SK-N-SH (cell line): Measurements from ENCODE around the gene SNTG2. TPM values are rescaled to one million over a fixed set of nuclear protein-coding genes. Genes with fewer than 3 reads are reported as not detected.

Experiments used
- CTCF ChIA-PET: fragments of 300-600, 350-600 bp; formaldehyde crosslinking; extraction: SDS; loops from one replicate; lab custom pipeline; 2021; lab: Yijun Ruan, JAX
- POLR2A ChIA-PET: fragments of 350-600 bp; sonication (Branson Sonifier 250); formaldehyde crosslinking; extraction: SDS; loops from one replicate; lab custom pipeline; 2020; ENCODE audit warnings: antibody characterized with exemption, inconsistent platforms; lab: Yijun Ruan, JAX
- DNase-seq: peaks from one replicate; pipeline ENCODE4 v3.0.0; 2012
- H2AFZ ChIP-seq: fragments of 200-600 bp; sonication (generic); 2 replicates; pipeline ENCODE4 v1.8.1; 2016; ENCODE audit warnings: antibody characterized with exemption, mild to moderate bottlenecking, low read depth
- H3F3A ChIP-seq: fragments of 200-600 bp; sonication (generic); replicated peaks from 2 replicates; pipeline ENCODE3; 2016; ENCODE audit warnings: antibody characterized with exemption, mild to moderate bottlenecking; ENCODE audit not compliant: insufficient read depth
- H3K27ac ChIP-seq, 2 experiments: fragments of 200-500 bp in 1 of 2; fragments of 200-600 bp in 1 of 2; sonication (Bioruptor generic) in 1 of 2; sonication (generic), shearing (Covaris generic) in 1 of 2; 2 replicates each; pipeline versions ENCODE4 v1.5.1 to v1.6.1; 2014 to 2016; ENCODE audit warnings: low read depth in 2 of 2, inconsistent platforms in 1 of 2, low read length in 1 of 2, mild to moderate bottlenecking in 1 of 2, mixed read lengths in 1 of 2
- H3K27me3 ChIP-seq: fragments of 200-600 bp; sonication (generic), shearing (Covaris generic); 2 replicates; pipeline ENCODE4 v1.6.1; 2016; ENCODE audit warnings: mixed run types; ENCODE audit not compliant: insufficient read depth
- H3K36me3 ChIP-seq, 2 experiments: fragments of 200-500 bp in 1 of 2; fragments of 200-600 bp in 1 of 2; sonication (Bioruptor generic) in 1 of 2; sonication (generic) in 1 of 2; replicated peaks in 1 of 2; 2 replicates each; pipeline versions ENCODE3 to v1.5.1; 2014 to 2016; ENCODE audit warnings: low read length in 1 of 2, mild to moderate bottlenecking in 1 of 2; ENCODE audit not compliant: insufficient read depth in 2 of 2, control insufficient read depth in 1 of 2
- H3K4me1 ChIP-seq, 2 experiments: fragments of 200-500 bp in 1 of 2; fragments of 200-600 bp in 1 of 2; sonication (Bioruptor generic) in 1 of 2; sonication (generic), shearing (Covaris generic) in 1 of 2; 2 replicates each; pipeline versions ENCODE4 v1.5.1 to v1.6.1; 2014 to 2016; ENCODE audit warnings: low read depth in 1 of 2, low read length in 1 of 2, mixed run types in 1 of 2; ENCODE audit not compliant: insufficient read depth in 2 of 2, control insufficient read depth in 1 of 2
- H3K4me2 ChIP-seq: fragments of 200-600 bp; sonication (generic), shearing (Covaris generic); 2 replicates; pipeline ENCODE4 v1.6.1; 2017; ENCODE audit warnings: mixed run types
- H3K4me3 ChIP-seq, 2 experiments: fragments of 200-500 bp in 1 of 2; fragments of 200-600 bp in 1 of 2; sonication (Bioruptor generic) in 1 of 2; sonication (generic), shearing (Covaris generic) in 1 of 2; 2 replicates each; pipeline versions ENCODE4 v1.5.1 to v1.8.1; 2014 to 2016; ENCODE audit warnings: low read depth in 2 of 2, inconsistent platforms in 1 of 2, low read length in 1 of 2, mild to moderate bottlenecking in 1 of 2, mixed read lengths in 1 of 2, moderate library complexity in 1 of 2
- H3K79me2 ChIP-seq: fragments of 200-600 bp; sonication (generic); 2 replicates; pipeline ENCODE4 v1.8.1; 2017; ENCODE audit warnings: mild to moderate bottlenecking; ENCODE audit not compliant: insufficient read depth
- H3K9ac ChIP-seq: fragments of 200-600 bp; sonication (generic); 2 replicates; pipeline ENCODE4 v1.6.1; 2017; ENCODE audit warnings: mixed run types
- H3K9me2 ChIP-seq: fragments of 200-600 bp; sonication (generic); 2 replicates; pipeline ENCODE4 v1.6.1; 2017; ENCODE audit warnings: mixed run types
- H3K9me3 ChIP-seq: fragments of 200-600 bp; sonication (generic); 2 replicates; pipeline ENCODE4 v1.6.1; 2017; ENCODE audit warnings: mixed run types, mild to moderate bottlenecking, moderate library complexity
- H4K20me1 ChIP-seq: fragments of 200-600 bp; sonication (generic); 2 replicates; pipeline ENCODE4 v1.6.1; 2017; ENCODE audit warnings: mild to moderate bottlenecking, mixed run types; ENCODE audit not compliant: insufficient read depth
- CHD2 ChIP-seq: fragments of 150-350 bp; IDR thresholded peaks from 2 replicates; pipeline ENCODE4 v1.6.1; 2018; ENCODE audit warnings: low read length; ENCODE audit not compliant: partially characterized antibody
- ELF1 ChIP-seq: IDR thresholded peaks from 2 replicates; pipeline ENCODE4 v1.4.0; 2012
- EP300 ChIP-seq, 2 experiments: IDR thresholded peaks; 2 replicates each; pipeline versions ENCODE4 v1.4.0 to v1.6.1; 2012; ENCODE audit warnings: borderline replicate concordance in 1 of 2, low read depth in 1 of 2, low read length in 1 of 2
- FOXJ3 ChIP-seq: sonication (generic); formaldehyde crosslinking; IDR thresholded peaks from 2 replicates; pipeline ENCODE4 v1.5.1; 2020; ENCODE audit warnings: mild to moderate bottlenecking, missing genetic modification reagents
- FOXM1 ChIP-seq: IDR thresholded peaks from 2 replicates; pipeline ENCODE4 v1.4.0; 2012; ENCODE audit warnings: low read depth, mild to moderate bottlenecking
- NFIC ChIP-seq: IDR thresholded peaks from 2 replicates; pipeline ENCODE4 v1.4.0; 2012; ENCODE audit warnings: borderline replicate concordance
- RAD21 ChIP-seq: IDR thresholded peaks from 2 replicates; pipeline ENCODE4 v1.6.1; 2012; ENCODE audit warnings: mild to moderate bottlenecking, low read length
- RCOR1 ChIP-seq: fragments of 150-350 bp; IDR thresholded peaks from 2 replicates; pipeline ENCODE4 v1.6.1; 2017; ENCODE audit warnings: antibody characterized with exemption, low read length
- RFX5 ChIP-seq: IDR thresholded peaks from 2 replicates; pipeline ENCODE4 v1.6.1; 2012; ENCODE audit warnings: mild to moderate bottlenecking, improper control_type of control experiment, low read length
- SIN3A ChIP-seq: IDR thresholded peaks from 2 replicates; pipeline ENCODE4 v1.6.1; 2012; ENCODE audit warnings: low read depth, mild to moderate bottlenecking, low read length, moderate library complexity, borderline replicate concordance
- SMC3 ChIP-seq: IDR thresholded peaks from 2 replicates; pipeline ENCODE4 v1.6.1; 2012; ENCODE audit warnings: low read depth, low read length, improper control_type of control experiment
- TCF12 ChIP-seq: IDR thresholded peaks from 2 replicates; pipeline ENCODE4 v1.4.0; 2012
- TEAD4 ChIP-seq: IDR thresholded peaks from 2 replicates; pipeline ENCODE4 v1.4.0; 2012; ENCODE audit warnings: mild to moderate bottlenecking, borderline replicate concordance; ENCODE audit not compliant: insufficient read depth
- WGBS: methylation state at CpG from one replicate; pipeline ENCODE4 v1.1.6; 2017; ENCODE audit warnings: low lambda C conversion rate; 5-methylcytosine and 5-hydroxymethylcytosine counted together
- polyA plus RNA-seq, 3 experiments: library from polyadenylated mRNA; depleted of rRNA; stranded (reverse); fragments of >200 nt; gene quantifications; 2 replicates each; pipeline ENCODE4 v1.2.3, GENCODE V29; 2012
- TF ChIP-seq, protein P1 (sequence below): fragments of 200-600 bp; sonication (generic); IDR thresholded peaks from 2 replicates; pipeline ENCODE4 v1.6.1; 2017; ENCODE audit warnings: antibody characterized with exemption, mild to moderate bottlenecking, moderate library complexity
- TF ChIP-seq, protein P2 (sequence below): IDR thresholded peaks from 2 replicates; pipeline ENCODE4; 2012
- TF ChIP-seq, protein P3 (sequence below): IDR thresholded peaks from 2 replicates; pipeline ENCODE4 v1.4.0; 2012; ENCODE audit warnings: low read depth, borderline replicate concordance
- TF ChIP-seq, protein P4 (sequence below): IDR thresholded peaks from 2 replicates; pipeline ENCODE4 v1.4.0; 2012; ENCODE audit warnings: low read depth
- TF ChIP-seq, protein P5 (sequence below): IDR thresholded peaks from 2 replicates; pipeline ENCODE4 v1.6.1; 2012; ENCODE audit warnings: mild to moderate bottlenecking, low read depth, low read length, moderate library complexity

SNTG2 gene
- polyA plus RNA-seq, 1 of the 3 experiments (the other 2 are of a cell fraction): not detected

DNA sequence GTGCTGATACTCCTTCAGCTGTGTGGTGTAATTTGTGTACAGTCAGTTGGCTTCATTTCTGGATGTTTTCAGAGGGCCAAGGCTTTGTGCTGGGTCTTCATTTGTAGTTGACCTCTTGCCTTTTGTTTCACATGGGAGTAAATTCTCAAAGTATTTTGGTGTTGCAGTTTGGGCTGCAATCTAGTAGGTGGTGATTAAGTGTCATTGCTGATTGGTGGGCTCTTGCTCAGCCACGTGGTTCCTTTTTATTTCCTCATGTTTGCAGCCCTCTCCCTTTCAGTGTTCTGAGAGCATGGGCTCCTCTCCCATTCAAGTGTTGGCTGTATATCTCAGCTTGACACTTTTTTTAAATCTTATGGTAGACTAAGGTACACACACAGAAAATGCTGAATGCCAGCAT lies 96.8 kb downstream of the SNTG2 start:
- H3K4me1 ChIP-seq: peaks cover 0 to 5% of the 10 kb centered on the region in 2 experiments; a peak in 1 of 4 replicates
- H3K9me2 ChIP-seq: peaks cover 4% of the 10 kb centered on the region; the same call in 1 of the 2 replicates
- DNase-seq: no peak
- no peaks in the 10 kb centered on the region for H3K27me3 ChIP-seq
- WGBS: 0% methylated on average over 1 of the region's 1 CpG
- no peak overlapping the region for H2AFZ ChIP-seq
- no peaks in the 10 kb centered on the region for H3F3A ChIP-seq
- H3K27ac ChIP-seq: no peak overlapping the region
- H3K9ac ChIP-seq: no peak overlapping the region
- CTCF ChIA-PET: interaction anchor here (1.0 to 1.6 kb wide), 4 partner anchors 8 to 503 kb away, joined by 3 to 4 read pairs (median 4); no protein-coding TSS in a partner anchor
- no peak overlapping the region for H3K4me2 ChIP-seq
- POLR2A ChIA-PET: no interaction called here
- H4K20me1 ChIP-seq: no peaks in the 10 kb centered on the region
- H3K9me3 ChIP-seq: peaks cover 10% of the 10 kb centered on the region
- no peak overlapping the region for H3K4me3 ChIP-seq
- H3K36me3 ChIP-seq: no peaks in the 10 kb centered on the region
- H3K79me2 ChIP-seq: no peaks in the 10 kb centered on the region
- TF ChIP-seq RAD21 (peak; percentile 51; the same call in 1 of the 2 replicates), SMC3 (peak; percentile 17; the same call in 1 of the 2 replicates), EP300 (IDR thresholded peaks at IDR 0.05; ENCODE audit: borderline replicate concordance in 1 of 2, low read depth in 1 of 2, low read length in 1 of 2) (no peak)
- TF ChIP-seq, protein P1, sequence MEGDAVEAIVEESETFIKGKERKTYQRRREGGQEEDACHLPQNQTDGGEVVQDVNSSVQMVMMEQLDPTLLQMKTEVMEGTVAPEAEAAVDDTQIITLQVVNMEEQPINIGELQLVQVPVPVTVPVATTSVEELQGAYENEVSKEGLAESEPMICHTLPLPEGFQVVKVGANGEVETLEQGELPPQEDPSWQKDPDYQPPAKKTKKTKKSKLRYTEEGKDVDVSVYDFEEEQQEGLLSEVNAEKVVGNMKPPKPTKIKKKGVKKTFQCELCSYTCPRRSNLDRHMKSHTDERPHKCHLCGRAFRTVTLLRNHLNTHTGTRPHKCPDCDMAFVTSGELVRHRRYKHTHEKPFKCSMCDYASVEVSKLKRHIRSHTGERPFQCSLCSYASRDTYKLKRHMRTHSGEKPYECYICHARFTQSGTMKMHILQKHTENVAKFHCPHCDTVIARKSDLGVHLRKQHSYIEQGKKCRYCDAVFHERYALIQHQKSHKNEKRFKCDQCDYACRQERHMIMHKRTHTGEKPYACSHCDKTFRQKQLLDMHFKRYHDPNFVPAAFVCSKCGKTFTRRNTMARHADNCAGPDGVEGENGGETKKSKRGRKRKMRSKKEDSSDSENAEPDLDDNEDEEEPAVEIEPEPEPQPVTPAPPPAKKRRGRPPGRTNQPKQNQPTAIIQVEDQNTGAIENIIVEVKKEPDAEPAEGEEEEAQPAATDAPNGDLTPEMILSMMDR: peak; percentile 12; the same call in 1 of the 2 replicates

DNA sequence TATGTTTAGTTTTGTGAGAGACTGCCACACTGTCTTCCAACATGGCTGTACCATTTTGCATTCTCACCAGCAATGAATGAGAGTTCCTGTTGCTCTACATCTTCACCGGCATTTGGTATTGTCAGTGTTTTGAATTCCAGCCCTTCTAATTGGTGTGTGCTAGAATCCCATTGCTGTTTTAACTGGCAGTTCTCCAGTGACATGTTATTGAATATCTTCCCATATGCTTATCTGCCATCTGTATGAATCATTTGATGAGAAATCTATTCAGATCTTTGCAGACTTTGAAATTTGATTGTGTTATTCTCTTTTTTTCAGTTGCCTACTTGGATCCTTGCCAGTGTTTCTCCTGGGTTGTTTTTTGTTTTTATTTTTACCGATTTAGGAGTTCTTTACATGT lies 99.0 kb downstream of the SNTG2 start:
- H3K36me3 ChIP-seq: no peaks in the 10 kb centered on the region
- H3K27me3 ChIP-seq: no peaks in the 10 kb centered on the region
- no peak overlapping the region for H3K9ac ChIP-seq
- H3K27ac ChIP-seq: no peak overlapping the region
- H3F3A ChIP-seq: no peaks in the 10 kb centered on the region
- H4K20me1 ChIP-seq: no peaks in the 10 kb centered on the region
- no peak overlapping the region for H2AFZ ChIP-seq
- CTCF ChIA-PET: interaction anchor here (1.3 kb wide), 1 partner anchor 28 kb away, joined by 4 read pairs; no protein-coding TSS in a partner anchor
- H3K79me2 ChIP-seq: no peaks in the 10 kb centered on the region
- peaks cover 0 to 19% of the 10 kb centered on the region in 2 experiments; a peak in 2 of 4 replicates for H3K4me1 ChIP-seq
- no peak overlapping the region for H3K4me3 ChIP-seq
- WGBS: 14% methylated on average over 2 of the region's 2 CpGs
- peaks cover 4% of the 10 kb centered on the region; the same call in 1 of the 2 replicates for H3K9me2 ChIP-seq
- POLR2A ChIA-PET: no interaction called here
- H3K4me2 ChIP-seq: no peak overlapping the region
- DNase-seq: no peak
- H3K9me3 ChIP-seq: peaks cover 10% of the 10 kb centered on the region
- TF ChIP-seq TEAD4: no peak
- no peak for TF ChIP-seq NFIC
- TF ChIP-seq, protein P2, sequence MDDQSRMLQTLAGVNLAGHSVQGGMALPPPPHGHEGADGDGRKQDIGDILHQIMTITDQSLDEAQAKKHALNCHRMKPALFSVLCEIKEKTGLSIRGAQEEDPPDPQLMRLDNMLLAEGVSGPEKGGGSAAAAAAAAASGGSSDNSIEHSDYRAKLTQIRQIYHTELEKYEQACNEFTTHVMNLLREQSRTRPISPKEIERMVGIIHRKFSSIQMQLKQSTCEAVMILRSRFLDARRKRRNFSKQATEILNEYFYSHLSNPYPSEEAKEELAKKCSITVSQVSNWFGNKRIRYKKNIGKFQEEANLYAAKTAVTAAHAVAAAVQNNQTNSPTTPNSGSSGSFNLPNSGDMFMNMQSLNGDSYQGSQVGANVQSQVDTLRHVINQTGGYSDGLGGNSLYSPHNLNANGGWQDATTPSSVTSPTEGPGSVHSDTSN: no peak
- TF ChIP-seq CHD2: no peak
- TF ChIP-seq EP300 (IDR thresholded peaks at IDR 0.05; ENCODE audit: borderline replicate concordance in 1 of 2, low read depth in 1 of 2, low read length in 1 of 2): no peak
- TF ChIP-seq, protein P3, sequence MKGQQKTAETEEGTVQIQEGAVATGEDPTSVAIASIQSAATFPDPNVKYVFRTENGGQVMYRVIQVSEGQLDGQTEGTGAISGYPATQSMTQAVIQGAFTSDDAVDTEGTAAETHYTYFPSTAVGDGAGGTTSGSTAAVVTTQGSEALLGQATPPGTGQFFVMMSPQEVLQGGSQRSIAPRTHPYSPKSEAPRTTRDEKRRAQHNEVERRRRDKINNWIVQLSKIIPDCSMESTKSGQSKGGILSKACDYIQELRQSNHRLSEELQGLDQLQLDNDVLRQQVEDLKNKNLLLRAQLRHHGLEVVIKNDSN: no peak
- TF ChIP-seq, protein P4, sequence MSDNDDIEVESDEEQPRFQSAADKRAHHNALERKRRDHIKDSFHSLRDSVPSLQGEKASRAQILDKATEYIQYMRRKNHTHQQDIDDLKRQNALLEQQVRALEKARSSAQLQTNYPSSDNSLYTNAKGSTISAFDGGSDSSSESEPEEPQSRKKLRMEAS: no peak
- no peak for TF ChIP-seq FOXM1
- no peak for TF ChIP-seq RCOR1
- no peak for TF ChIP-seq FOXJ3 (CRISPR knock-in tag)
- TF ChIP-seq RAD21: no peak
- TF ChIP-seq, protein P5, sequence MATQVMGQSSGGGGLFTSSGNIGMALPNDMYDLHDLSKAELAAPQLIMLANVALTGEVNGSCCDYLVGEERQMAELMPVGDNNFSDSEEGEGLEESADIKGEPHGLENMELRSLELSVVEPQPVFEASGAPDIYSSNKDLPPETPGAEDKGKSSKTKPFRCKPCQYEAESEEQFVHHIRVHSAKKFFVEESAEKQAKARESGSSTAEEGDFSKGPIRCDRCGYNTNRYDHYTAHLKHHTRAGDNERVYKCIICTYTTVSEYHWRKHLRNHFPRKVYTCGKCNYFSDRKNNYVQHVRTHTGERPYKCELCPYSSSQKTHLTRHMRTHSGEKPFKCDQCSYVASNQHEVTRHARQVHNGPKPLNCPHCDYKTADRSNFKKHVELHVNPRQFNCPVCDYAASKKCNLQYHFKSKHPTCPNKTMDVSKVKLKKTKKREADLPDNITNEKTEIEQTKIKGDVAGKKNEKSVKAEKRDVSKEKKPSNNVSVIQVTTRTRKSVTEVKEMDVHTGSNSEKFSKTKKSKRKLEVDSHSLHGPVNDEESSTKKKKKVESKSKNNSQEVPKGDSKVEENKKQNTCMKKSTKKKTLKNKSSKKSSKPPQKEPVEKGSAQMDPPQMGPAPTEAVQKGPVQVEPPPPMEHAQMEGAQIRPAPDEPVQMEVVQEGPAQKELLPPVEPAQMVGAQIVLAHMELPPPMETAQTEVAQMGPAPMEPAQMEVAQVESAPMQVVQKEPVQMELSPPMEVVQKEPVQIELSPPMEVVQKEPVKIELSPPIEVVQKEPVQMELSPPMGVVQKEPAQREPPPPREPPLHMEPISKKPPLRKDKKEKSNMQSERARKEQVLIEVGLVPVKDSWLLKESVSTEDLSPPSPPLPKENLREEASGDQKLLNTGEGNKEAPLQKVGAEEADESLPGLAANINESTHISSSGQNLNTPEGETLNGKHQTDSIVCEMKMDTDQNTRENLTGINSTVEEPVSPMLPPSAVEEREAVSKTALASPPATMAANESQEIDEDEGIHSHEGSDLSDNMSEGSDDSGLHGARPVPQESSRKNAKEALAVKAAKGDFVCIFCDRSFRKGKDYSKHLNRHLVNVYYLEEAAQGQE: no peak
- TF ChIP-seq ELF1: no peak
- no peak for TF ChIP-seq SIN3A
- no peak for TF ChIP-seq RFX5
- TF ChIP-seq TCF12: no peak
